Fibroblast of pulmonary artery (primary cell): ENCODE measurements around the gene CASKIN1.
A peak's percentile ranks its signal among the peaks of the same experiment; 100 is the strongest.

ENCODE experiments used
- DNase-seq: peaks from one replicate; pipeline ENCODE4 v3.0.0-alpha.2; 2010; ENCODE audit warnings: low read depth
- H3K4me3 ChIP-seq: replicated peaks from 2 replicates; pipeline ENCODE4 v1.5.1; 2011; ENCODE audit warnings: low read depth, mild to moderate bottlenecking, control low read depth, low read length, moderate library complexity
- TF ChIP-seq, protein P1 (sequence below): IDR thresholded peaks from 2 replicates; pipeline ENCODE4 v1.5.1; 2011; ENCODE audit warnings: mild to moderate bottlenecking, control low read depth, low read length, inconsistent platforms; ENCODE audit errors: missing control alignments

The CASKIN1 gene

DNA sequence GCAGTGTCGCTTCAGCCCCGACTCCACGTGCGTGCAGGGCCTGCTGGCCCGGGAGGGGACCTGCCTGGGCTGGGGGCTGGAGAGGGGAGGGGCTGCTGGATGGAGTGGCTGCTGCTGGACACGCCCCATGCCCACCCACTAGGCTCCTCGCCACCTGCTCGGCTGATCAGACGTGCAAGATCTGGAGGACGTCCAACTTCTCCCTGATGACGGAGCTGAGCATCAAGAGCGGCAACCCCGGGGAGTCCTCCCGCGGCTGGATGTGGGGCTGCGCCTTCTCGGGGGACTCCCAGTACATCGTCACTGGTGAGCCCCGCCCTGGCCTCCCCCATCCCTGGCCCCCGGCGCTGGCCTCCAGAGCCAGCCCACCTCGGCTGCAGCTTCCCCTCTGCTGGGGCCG is 11.9 kb upstream of the CASKIN1 start:
- no peak for DNase-seq
- no peak overlapping the region for H3K4me3 ChIP-seq
- TF ChIP-seq, protein P1, sequence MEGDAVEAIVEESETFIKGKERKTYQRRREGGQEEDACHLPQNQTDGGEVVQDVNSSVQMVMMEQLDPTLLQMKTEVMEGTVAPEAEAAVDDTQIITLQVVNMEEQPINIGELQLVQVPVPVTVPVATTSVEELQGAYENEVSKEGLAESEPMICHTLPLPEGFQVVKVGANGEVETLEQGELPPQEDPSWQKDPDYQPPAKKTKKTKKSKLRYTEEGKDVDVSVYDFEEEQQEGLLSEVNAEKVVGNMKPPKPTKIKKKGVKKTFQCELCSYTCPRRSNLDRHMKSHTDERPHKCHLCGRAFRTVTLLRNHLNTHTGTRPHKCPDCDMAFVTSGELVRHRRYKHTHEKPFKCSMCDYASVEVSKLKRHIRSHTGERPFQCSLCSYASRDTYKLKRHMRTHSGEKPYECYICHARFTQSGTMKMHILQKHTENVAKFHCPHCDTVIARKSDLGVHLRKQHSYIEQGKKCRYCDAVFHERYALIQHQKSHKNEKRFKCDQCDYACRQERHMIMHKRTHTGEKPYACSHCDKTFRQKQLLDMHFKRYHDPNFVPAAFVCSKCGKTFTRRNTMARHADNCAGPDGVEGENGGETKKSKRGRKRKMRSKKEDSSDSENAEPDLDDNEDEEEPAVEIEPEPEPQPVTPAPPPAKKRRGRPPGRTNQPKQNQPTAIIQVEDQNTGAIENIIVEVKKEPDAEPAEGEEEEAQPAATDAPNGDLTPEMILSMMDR = no peak

DNA sequence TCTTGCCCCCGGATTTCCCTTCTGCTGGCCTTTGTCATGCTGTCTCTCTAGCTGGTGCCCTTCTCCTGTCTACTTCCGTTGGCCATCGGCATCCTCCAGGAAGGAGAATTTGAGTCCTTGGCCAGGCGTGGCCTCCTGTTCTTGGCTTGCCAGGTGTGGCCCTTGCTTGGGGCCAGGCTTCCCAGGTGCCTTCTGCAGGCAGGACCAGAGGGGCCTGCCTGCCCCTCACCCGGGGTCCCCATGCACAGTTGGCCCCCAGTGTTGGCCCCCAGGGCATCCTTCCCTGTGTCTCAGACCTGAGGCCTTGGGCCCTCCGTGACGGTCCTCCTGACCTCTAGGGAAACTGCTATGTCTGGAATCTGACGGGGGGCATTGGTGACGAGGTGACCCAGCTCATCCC is 11.5 kb upstream of the CASKIN1 start:
- TF ChIP-seq, protein P1 = no peak
- no peak overlapping the region for H3K4me3 ChIP-seq

DNA sequence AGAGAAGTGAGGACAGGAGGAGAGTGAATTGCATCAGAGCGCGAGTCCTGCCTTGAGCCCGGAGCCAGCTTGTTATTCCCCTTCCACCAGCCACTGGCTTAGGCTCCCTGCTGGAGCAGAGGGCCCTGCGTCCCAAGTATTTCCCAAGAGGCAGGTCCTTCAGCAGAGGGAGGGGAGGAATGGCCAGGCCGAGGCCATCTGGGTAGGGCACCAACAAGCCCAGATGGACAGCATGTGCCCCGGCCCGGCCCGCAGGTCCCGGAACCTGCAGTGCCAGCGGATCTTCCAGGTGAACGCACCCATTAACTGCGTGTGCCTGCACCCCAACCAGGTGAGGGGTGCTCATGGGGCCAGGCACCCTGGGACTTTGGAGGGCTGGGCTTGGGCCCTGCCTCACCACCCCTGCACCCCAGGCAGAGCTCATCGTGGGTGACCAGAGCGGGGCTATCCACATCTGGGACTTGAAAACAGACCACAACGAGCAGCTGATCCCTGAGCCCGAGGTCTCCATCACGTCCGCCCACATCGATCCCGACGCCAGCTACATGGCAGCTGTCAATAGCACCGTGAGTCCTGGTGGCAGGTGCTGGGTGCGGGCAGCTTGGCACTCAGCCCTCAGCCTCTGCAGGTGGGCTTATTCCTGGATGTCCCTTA is 10.5 kb upstream of the CASKIN1 start:
- H3K4me3 ChIP-seq = no peak overlapping the region
- TF ChIP-seq, protein P1 = no peak
- no peak for DNase-seq

More for the DNA sequence above, 11.5 kb upstream of the CASKIN1 start:
- DNase-seq = no peak

DNA sequence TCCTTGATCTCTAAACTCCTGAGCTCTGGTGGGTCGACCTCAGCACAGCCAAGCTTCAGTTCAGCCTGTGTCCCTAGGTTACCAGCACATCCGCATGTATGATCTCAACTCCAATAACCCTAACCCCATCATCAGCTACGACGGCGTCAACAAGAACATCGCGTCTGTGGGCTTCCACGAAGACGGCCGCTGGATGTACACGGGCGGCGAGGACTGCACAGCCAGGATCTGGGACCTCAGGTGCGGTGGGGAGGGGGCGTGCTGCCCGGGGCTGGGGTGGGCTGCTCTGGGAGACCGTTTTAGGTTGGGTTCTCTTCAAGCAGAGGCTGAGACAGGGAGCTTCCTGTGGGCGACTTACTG is 10.0 kb upstream of the CASKIN1 start:
- H3K4me3 ChIP-seq = peak overlapping the region; percentile 88
- TF ChIP-seq, protein P1 = no peak
- no peak for DNase-seq

DNA sequence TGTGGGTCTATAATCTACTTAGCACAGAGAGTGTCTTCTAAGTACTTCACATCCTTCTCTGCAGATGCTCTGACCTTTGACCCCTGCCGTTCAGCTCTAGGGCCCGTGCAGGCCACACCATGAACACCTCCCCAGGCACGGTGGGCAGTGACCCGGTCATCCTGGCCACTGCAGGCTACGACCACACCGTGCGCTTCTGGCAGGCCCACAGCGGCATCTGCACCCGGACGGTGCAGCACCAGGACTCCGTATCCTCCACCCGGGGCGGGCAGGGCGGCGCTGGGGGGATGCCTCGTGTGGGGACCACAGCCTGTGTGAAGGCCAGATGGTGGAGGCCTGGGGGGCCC is 9.5 kb upstream of the CASKIN1 start:
- H3K4me3 ChIP-seq = peak overlapping the region; percentile 88
- DNase-seq = no peak
- TF ChIP-seq, protein P1 = no peak

DNA sequence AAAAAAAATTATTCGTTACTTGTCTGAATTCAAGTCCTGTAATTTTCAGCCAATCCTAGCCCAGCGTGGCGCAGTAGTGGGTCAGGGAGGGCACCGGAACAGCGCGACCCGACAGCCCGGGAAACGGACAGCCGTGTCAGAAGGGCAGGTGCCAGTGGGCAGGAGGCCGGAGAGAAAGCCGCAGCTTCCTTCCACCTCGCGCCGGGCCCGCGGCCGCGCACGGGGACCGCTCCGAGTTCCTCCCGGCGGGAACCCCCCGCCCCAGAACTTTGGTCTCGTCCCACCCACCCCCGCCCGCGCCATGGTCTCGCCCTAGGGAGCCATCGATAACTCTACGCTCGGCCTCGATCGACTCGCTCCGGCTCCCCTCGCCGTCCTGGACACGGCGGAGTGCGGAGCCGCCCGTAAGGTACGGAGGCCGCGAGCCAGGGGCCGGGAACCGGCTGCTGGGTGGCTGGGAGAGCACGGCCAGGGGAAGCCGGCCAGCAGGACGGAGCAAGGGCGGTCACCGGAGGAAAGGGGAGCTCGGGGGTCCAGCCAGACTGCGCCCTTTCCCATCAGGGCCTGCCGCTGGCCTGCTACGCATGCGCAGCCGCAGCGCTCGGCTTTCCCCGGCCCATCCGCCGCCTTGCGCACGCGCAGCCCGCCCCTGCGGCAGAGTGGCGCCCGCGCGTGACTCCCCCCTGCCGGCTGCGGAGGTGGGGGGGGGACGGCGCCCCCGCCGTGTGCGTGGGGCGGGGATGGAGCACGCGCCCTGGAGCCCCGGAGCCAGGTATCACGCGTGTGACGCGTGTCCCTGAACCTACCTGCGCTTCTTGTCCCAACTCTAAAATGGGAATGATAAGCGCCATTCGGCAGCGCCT is 8.9 kb upstream of the CASKIN1 start, which contains the start of gene MLST8:
TSS of gene MLST8 (plus strand) at position 351 of the 863 bp plus-strand sequence. CDS start 632 bp downstream, outside the sequence.
- DNase-seq = peak; percentile 88
- TF ChIP-seq, protein P1 = no peak
- H3K4me3 ChIP-seq = peak within 1 kb of the TSS; percentile 88
